GM18873 (cell line): ENCODE data around the gene CST9.

Experiments used
- ATAC-seq: cut with Tn5 transposase; IDR thresholded peaks from one replicate; pipeline ENCODE4 v1.9.1; 2021; ENCODE audit warnings: mild to moderate bottlenecking, moderate library complexity, moderate number of reproducible peaks; ENCODE audit not compliant: unreplicated experiment, low FRiP score

Gene CST9

DNA sequence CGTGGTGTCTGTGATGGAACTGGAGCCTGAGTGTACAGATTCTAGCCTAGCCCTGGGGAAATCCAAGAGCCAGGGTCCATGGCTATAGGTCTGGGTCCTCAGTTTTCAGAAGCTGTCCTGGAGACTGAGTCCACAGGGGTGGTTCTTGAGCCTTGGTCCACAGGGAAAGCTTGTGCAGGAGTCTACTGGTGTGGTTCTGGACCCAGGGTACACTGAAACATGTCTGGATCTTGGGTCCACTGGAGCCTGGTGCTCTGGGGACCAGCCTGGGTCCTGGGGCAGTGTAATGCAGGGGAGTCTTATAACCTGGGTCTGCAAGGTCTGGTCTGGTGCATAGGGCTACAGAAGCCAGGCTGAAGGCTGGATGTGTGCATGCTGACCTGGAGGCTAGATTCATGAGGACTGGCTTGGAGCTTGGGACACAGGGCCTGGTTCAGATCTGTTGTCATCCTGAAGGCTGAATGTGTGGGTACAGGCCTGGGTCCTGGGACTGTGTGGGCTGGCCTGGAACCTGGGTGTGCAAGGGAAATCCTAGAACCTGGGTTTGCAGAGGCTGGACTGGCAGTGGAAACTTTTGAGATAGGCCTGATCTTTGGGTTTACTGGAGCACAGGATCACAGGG lies 42.9 kb downstream of the CST9 start:
- no peak for ATAC-seq

- ATAC-seq, result no peak
Measured at GRCh38 chr20:23554401-23554800, 51.3 kb downstream of the CST9 start.
